Activated effector memory CD4-positive, alpha-beta T cell treated with Interleukin-2 at 50 U/mL for 16 hours (primary cell): ENCODE results near the gene PYGL.
"Not testable (repeated sequence)": the region's sequence is repeated elsewhere in the genome, so short reads cannot be mapped to it uniquely, and the experiment has no call there.

Experiments
- DNase-seq: peaks from one replicate; pipeline ENCODE4 v3.0.0-alpha.2; 2020

Gene PYGL

DNA sequence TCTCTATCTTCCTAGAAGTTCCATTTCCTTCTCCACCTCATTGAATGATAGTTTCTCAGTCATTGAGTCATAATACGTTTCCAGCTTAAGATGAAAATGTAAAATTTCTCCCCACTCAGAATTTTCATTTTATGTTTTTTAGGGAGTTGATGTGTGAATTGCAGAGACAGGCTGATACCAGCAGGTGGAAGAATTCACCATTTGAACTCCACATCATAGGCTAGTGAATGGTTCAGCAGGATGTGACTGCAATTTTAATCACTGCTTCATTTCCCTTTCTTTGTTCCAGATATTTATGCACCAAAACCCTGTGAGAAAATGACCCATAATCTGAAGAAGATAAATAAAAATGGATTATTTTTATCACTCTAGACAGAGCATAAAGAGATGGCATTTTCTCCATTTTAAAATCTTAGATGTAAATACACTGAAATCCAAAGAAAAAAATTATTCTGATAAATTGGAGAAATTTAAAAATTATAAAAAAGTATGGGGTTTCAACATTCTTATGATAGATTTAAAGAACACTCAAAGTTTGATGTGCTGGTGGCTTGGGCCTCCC is 10.6 kb upstream of the PYGL start:
- no peak for DNase-seq

DNA sequence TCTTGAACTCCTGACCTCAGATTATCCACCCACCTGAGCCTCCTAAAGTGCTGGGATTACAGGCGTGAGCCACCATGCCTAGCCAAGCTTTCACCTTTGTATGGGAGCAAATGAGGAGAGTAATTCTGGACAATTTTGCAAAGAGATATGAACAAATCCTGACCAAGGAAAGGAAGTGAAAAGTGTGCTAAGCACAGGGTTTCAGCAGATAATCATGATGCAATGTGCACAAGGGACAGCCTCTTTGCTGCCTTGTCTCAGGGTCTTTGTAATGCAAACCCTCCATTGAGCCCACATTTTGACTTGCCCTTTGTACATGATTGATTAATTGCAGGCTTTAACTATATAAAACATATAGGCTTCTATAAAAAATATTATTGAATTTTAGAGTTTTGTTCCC is 9.2 kb upstream of the PYGL start:
- DNase-seq = no peak

DNA sequence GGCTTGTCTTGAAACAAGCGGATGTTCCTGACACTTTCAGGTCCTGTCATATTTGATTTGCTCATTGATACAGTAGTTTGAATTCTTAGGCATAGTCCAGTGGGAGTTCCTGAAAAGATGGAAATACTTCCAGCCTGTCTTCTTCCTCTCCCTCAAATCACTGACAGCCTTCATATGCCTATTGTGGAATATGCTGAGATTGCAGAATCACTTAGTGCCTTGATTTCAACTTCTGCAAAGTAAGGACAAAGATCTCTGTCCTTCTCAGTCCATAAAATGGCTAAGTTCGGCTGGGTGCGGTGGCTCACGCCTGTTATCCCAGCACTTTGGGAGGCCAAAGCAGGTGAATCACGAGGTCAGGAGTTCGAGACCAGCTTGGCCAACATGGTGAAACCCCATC is 6.7 kb upstream of the PYGL start:
- DNase-seq = no peak

DNA sequence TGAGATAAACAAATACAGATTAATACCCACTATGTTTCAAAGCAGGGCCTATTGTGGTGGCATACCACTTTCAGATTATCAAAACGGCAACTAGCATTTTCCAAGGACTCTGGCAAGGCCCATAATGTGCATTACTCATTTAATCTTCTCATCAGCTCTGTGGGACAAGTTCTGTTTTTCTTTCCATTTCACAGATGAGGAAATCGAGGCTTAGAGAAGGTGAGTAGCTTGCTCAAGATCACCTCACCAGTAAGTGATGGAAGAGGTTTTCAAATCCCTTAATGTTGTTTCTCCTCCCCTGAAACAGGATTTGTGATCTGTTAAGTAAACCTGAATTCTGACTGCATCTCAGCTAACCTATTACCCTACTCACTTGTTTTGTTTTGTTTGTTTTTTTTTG is 3.9 kb upstream of the PYGL start:
- DNase-seq = no peak

DNA sequence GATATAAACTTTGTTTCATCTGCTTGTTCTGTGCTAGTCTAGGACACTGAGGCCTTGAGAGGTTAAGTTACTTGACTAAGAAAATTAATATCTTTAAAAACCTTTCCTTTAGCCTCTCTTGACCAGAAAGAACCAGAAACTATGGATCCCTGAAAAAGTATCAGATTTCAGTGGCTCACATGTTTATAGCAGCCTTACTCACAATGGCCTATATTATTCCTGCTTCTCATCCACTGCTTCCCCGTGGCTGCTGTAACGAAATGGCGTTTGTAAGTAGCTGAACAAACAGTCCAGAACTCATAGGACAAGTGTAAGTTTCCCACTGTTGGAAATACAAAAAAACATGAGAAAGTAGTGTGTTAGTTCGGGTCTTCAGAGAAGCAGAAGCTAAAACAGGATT is 3.2 kb upstream of the PYGL start:
- DNase-seq = no peak

DNA sequence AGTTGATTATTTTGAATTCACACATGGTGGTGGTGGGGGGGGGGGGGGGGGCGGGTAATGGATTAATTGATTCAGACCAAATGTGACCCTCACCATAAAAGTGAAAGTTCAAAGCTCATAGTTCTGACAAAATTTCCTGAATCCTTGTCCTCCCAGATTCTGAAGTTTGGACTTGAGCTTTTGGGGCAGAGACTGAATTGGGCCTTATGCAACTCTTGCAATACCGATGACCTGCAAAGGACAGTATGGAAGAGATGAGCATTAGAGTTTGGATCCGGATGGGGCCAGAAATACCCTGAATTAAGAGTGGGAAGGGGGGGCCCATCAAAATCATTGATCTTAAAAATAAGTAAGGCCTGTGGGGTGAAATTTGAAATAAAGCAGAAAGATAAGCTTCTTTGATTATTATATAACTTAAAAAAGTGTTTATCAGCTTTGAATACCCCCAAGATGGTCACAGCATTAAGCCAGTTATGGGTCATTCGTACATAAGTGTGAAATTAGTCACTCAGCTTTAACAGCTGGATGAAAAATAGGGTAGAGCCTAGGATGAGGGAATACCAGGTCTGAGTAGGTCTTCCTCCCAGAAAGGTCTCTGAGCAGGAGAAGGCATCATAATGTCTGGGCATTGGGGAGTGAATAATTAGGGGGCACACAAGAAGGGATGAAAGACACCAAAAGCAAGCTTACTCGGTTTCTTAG is 2.1 kb upstream of the PYGL start:
- DNase-seq = no peak

DNA sequence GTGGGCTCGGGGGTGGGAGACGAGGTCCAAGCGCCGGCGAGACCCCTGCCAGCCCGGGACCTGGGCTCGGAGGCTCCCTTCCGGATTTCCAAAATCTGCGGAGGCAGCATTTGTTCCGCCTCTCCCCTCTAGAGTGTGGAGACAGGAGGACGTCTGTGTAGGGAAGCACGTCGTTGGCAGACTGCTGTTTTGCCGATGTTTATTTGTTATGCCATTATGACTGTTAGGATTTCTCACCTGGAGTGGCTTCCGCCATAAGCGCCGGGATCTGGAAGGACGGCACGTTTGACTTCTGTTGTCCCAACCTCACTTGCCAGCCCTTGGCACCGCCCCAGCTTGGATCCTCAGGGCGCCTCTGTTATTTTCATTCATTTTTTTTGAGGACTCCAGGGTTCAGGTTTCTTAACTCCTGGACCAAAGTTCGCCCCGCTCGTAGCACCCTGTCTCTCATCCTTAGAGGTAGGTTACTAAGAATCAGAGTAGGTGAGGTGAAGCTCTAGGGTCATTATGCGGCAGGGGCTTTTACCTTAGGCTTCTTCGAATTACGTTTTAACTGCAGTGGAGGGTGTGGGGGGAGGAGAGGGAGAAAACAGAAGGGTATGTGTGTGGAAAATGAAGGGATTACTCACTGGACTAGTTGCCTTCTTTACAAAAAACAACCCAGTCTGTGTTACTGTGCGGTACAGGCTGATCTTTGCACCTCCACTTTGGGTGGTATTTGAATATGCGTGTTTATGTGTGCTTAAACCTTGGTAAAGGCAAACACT is 547 bp upstream of the PYGL start:
- no peak for DNase-seq

DNA sequence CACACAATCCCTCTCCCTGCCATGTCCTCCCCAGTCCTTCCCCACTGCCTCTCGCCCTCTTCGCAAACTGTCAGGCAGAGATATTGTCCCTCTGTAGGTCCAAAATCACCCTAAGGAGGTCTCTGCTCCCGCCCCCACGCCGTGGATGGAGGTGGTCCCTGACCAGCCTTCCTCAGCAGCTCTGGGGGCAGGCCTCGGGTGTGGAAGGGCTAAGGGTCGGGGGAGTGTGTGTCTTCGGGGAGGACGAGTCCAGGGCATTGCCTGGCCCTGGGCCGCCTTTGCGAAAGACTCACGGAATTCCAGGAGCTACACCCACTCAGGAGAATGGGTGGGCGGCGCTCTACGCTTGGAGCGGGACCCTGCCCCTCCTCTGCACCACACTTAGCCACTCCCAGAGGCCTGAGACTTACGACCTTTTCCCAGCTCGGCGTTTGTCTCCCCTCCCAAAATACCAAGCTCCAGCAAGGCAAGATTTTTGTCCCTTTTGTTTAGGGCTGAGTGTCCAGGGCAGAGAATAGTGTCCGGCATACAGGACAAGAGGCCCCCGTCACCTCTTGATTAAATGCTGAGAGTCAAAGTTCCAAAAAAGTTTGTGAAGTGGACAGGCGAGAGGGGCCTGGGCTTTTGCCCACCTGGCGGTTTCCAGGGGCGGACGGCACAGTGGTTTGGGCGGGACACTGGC is 881 bp downstream of the PYGL start:
- DNase-seq = no peak

DNA sequence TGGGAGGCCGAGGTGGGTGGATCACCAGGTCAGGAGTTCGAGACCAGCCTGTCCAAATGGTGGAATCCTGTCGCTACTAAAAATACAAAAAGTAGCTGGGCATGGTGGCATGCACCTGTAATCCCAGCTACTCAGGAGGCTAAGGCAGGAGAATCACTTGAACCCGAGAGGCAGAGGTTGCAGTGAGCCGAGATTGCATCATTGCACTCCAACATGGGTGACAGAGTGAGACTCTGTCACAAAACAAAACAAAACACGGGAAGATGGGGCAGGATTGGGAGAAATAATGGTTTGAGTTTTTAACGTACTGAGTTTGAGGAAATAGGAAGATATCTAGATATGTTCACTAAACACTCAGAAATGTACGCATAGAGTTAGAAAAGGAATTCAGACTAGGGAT is 2.6 kb downstream of the PYGL start:
- not testable (repeated sequence) for DNase-seq

DNA sequence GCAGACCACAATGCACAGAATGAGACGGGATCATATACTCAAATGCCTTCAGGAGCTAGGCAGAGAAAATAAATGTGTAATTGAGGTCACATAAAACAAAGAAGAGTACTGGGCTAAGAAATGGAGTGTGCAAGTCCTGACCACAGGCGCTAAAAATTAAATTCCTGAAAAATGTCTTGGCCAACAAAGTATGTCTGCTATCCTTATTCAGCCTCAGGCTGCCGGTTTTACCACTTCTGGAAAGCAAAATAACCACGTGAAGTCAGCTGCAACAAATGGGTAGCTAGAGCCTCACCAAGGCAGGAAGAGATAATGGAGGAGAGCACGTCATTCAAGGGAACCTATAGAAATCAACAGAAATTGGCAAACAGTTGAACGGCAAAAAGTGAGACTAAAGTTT is 3.1 kb downstream of the PYGL start:
- no peak for DNase-seq

DNA sequence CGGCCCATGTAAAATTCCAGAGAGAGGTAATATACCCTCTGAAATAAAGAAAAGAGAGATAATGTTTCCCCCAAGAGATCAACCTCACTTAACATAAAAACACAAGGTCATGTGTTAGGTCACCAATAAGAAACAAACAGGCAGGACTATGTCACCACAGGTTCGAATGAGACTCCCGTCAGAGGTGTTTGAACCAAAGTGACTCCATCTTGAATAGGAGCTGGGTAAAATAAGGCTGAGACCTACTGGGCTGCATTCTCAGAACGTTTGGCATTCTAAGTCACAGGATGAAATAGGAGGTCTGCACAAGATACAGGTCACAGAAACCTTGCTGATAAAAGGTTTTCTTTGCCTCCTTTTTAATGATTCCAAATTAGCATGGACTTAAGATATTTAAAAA is 6.5 kb downstream of the PYGL start:
- DNase-seq = no peak

DNA sequence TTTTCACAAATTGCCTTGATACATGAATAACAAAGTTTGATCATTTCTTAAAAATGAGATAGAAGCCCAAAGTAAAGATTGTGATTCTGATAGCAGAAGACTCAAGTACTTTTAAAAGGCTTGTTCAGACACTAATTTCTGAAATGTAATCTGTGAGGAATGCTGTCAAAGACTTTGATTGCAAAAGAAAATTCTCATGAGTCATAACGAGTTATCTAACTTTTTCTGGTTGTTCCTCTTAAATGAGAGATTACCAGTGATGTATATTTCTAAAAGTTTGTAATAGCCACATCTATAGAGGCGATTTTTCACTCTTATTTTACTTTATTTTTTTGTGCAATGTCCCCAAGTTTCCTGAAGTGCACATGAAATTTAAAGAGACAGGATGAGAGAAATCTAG is 7.0 kb downstream of the PYGL start:
- no peak for DNase-seq

DNA sequence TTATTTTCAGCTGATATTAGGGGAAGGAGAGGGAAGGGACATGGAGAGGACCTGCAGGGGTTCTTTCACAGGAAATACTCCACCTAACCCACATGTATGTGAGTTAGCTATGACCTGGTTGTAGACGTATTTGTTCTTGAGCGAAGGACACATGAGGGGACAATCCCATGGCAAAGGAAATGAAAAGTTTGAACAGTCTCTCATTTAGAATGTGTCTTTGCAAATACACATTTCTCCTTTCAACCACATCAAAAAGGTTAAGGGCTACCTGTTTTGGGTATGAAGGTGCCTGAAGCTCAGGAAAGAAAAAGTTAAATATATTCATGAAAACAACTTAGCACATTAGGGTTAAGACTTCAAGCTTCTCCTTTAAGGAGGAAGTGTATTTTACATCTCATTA is 7.4 kb downstream of the PYGL start:
- no peak for DNase-seq

DNA sequence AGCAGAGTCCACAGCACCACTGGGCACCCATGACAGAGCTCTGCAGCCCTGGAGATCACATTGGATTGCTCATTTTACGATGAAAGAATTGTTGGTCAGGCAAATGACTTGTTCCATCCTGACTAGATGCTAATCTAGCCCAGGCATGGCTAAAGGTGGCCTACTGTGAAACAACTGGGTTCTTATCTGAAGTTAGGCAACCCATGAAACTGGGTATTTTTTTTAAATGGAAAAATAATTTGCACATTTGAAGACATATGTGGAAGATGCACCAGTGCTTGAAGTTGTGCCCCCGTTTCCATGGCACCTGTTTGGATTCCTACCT is 8.3 kb downstream of the PYGL start:
- DNase-seq = no peak

DNA sequence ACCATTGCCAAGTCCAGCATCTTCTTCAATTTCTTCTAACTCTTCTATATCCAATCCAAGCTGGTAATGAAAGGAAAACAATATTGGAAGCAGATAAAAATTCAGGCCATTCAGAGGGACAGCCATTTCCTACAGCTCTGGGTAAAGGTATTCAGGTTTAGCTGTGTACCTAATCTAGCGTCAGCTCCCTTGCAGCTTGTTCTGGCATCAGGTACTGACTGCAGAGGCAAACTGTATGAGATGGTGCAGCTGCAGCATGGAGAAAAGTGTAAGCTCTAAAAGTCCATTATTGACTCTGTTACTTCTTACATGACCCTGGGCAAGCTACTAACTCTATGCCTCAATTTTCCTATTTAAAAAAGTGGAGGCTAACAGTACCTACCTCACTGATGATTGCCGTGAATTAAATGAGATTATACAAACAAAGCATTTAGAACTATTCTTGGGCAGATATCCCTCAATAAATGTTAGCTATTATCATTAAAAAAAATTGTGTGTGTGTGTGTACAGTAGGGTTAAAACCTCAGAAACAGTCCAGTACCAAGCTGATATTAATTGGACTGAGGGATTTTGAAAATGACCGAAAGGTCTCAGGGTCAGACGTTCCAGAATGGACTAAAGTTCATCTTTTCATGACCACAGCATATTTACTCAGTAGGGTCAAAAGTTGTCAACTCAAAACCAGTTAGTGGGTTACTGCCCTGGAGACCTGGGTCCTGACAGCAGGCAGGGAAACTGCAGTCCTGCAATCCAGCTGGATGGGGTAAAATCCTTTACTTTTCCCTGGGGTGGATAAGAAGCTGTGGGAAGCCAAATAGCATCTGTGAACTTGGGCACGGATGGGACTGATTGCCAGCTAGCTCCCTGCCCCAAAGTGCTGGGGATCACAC is 8.9 kb downstream of the PYGL start:
- no peak for DNase-seq

DNA sequence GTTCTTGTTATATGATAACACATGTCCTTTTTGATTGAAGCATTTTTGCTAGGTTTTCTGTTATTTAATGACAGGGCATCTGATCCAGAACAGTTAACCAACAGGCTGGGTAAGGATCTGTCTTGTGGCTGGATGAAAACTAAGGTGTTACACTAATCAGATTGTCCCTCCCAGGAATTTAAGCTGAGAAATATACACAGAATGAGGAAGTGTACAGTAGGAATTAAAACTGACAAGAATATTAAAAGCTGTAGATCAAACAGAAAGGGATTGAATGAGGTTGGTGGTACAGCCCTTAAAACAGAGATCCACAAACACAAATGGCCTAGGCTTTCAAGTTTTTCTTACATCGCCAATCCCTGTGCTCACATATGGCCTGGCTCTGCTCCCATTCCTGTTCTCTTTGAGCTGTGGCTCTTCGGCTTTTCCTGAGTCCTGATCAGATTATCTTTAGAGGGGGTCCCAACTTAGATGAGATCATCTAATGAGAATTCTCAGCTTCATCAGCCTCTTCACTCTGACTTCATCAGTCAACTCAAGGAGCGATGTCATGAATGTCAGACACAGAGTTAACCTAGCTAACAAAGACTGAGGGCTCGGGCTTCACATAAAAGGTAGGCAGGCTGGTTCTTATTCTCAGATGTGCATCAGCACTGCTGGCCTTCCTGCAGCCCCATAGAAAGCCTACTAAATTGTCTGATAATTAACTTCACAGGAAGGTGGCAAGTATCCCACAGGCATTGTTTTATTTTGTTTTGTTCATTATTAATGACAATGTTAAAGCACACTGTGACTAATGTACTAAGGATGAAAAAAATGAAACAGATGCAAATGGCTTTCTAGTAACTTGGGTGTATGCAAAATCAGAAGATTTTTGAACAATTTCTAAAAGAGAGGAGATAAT is 11.4 kb downstream of the PYGL start:
- DNase-seq = no peak

DNA sequence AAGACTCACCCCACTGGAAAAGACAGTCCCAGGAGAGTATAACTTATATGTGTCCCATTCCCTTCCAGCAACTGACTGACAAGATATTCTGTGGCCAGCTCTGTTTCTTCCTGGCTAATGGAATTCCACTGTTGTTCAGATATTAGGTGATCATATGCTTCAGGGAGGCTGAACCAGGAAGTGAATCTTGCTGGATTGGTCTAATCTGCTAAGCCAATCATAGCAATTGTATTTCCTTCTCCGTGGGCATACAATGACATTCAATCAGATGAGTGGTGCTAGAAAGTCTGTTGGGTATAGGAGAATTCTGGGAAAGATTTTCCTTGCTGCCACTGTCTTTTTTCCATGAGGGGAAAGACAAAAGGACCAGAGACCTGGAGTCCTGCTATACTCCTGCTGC is 12.1 kb downstream of the PYGL start:
- no peak for DNase-seq

DNA sequence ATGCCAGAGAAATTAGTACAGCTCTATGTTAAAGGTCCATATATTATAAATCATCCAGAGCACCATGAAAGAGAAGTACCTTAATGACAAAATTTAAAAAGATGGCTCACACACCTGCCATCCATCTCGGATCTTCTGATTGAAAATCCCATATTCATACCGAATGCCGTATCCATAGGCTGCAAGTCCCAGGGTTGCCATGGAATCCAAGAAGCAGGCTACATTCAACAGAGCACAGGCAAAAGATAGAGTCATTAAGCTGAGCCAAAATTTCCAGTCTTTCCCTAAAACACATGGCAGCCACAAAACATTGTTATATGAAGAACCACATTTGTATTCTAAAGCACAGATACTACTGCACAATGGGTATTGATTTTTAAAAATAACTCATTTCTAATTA is 12.7 kb downstream of the PYGL start:
- no peak for DNase-seq

DNA sequence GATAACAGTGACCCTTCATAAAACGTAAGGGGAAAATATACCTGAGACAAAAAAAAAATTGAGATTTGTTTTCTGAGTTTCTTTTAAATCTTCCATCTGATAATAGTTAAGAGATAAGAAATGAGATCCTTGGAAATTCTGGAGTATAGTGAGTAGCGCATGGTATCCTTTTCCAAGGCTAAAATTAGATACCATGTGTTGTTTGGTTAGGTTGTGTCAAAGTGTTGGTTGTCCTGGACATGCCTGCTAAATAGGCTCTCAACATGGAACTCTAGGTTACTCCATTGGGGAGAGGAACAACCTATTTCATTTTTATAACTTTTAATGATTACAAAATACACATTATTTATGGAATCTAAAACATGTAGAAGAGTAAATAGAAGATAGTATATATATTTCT is 14.8 kb downstream of the PYGL start:
- DNase-seq = no peak

DNA sequence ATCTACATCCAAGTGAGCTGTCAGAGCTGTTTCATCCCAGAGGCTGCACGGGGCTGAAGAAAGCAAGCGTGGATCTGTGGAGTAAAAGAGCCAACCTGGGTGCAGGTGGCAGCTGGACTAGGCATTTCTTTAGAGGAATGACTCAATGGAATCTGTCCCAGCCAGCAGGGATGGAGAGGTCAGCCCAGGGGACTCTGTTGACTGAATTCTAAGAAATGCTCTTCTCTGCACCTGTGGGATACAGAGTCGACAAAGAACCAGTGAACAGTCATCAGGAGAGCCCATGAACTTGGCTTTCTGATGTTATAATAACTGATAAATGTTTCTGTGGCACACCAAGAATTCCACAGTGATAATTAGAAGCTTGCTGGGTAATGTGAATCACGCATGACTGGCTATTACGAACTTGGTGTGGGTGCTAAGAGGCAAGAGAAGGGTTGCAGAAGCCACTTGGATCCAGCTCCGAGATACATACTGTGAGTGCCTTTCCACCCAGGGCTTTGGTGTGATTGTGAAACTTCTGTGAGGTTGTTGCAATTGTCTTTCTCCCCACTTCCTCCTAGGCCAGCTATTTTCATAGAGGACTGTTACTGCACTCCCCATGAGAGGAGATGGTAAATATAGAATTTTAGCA is 16.2 kb downstream of the PYGL start:
- DNase-seq = no peak

DNA sequence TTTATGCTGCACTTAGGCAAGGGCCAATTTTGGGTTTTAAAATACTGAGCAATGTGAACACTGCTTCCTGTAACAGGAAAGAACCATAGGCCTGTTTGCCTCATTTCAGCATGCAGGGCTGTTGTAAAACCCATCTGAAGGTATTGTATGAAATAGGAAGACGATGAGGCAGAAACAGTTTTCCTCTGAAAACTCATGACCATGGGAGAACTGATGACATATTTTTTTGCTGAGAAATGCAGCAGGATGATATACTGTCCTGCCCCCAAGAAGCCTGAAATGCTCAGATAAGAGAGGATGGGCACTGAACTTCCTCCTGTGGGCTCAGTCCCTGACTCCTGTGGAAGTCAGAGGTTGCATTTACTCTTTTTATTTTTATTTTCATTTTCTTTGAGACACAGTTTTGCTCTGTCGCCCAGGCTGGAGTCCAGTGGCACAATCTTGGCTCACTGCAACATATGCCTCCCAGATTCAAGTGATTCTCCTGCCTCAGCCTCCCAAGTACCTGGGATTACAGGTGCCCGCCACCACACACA is 17.4 kb downstream of the PYGL start:
- DNase-seq = no peak
